SK-N-MC (cell line): ENCODE results near the gene MED13L.

Experiments used
- DNase-seq: peaks from one replicate; pipeline ENCODE4 v3.0.0-alpha.2; 2011; ENCODE audit warnings: low read depth, low spot score
- H3K27ac ChIP-seq: fragments of 200-600 bp; sonication (generic); 2 replicates; pipeline ENCODE4 v1.5.1; 2016; ENCODE audit warnings: mixed run types
- H3K36me3 ChIP-seq: fragments of 200-600 bp; sonication (generic); 2 replicates; pipeline ENCODE4 v1.6.1; 2017; ENCODE audit warnings: antibody characterized with exemption, low read length, mixed read lengths; ENCODE audit not compliant: insufficient read depth
- H3K4me3 ChIP-seq: fragments of 200-600 bp; sonication (generic); 2 replicates; pipeline ENCODE4 v1.5.1; 2016
- H3K9ac ChIP-seq: fragments of 200-600 bp; sonication (generic); 2 replicates; pipeline ENCODE4 v1.8.0; 2017; ENCODE audit warnings: mixed run types, mixed read lengths; ENCODE audit not compliant: insufficient read length
- H3K9me3 ChIP-seq: fragments of 200-600 bp; sonication (generic); 2 replicates; pipeline ENCODE4 v1.6.1; 2017; ENCODE audit warnings: low read depth, mild to moderate bottlenecking, antibody characterized with exemption, low read length, moderate library complexity, mixed read lengths
- EZH2 ChIP-seq: fragments of 200-600 bp; sonication (generic); IDR thresholded peaks from one replicate; pipeline ENCODE4 v1.6.1; 2017; ENCODE audit warnings: antibody characterized with exemption
- FOXP2 ChIP-seq: optimal IDR thresholded peaks from 2 replicates; pipeline ENCODE3; 2011; ENCODE audit warnings: mild to moderate bottlenecking, moderate library complexity; ENCODE audit not compliant: insufficient read depth; ENCODE audit errors: extremely low read length, control extremely low read depth
- POLR2AphosphoS5 ChIP-seq: IDR thresholded peaks from 2 replicates; pipeline ENCODE4 v1.6.1; 2012; ENCODE audit warnings: mild to moderate bottlenecking, low read depth, low read length, borderline replicate concordance

The MED13L gene

GRCh38 chr12:116071555-116072230 lies 205.8 kb downstream of the MED13L start:
- Histone ChIP-seq H3K4me3 (no peak overlapping the region), H3K36me3 (no peaks in the 10 kb centered on the region), H3K9ac (no peak overlapping the region), H3K27ac (peak overlapping the region; percentile 55; the same call in 1 of the 2 replicates), H3K9me3 (no peaks in the 10 kb centered on the region)
- DNase-seq = no peak
- TF ChIP-seq FOXP2 (no peak), EZH2 (no peak), POLR2AphosphoS5 (no peak)

GRCh38 chr12:116070444-116070843 lies 207.0 kb downstream of the MED13L start:
- no peak overlapping the region for H3K27ac ChIP-seq
- H3K36me3 ChIP-seq = no peaks in the 10 kb centered on the region

GRCh38 chr12:116069943-116070342 lies 207.6 kb downstream of the MED13L start:
- no peak for DNase-seq
- TF ChIP-seq FOXP2 (no peak), POLR2AphosphoS5 (no peak), EZH2 (no peak)

More at GRCh38 chr12:116070444-116070843, 207.0 kb downstream of the MED13L start:
- H3K9ac ChIP-seq = no peak overlapping the region
- no peak for DNase-seq
- H3K9me3 ChIP-seq = no peaks in the 10 kb centered on the region
- no peak overlapping the region for H3K4me3 ChIP-seq
- TF ChIP-seq FOXP2 (no peak), POLR2AphosphoS5 (no peak), EZH2 (no peak)

GRCh38 chr12:116068853-116069252 lies 208.6 kb downstream of the MED13L start:
- no peak overlapping the region for H3K9ac ChIP-seq
- no peaks in the 10 kb centered on the region for H3K36me3 ChIP-seq
- H3K4me3 ChIP-seq = no peak overlapping the region
- H3K9me3 ChIP-seq = no peaks in the 10 kb centered on the region
- no peak overlapping the region for H3K27ac ChIP-seq
- DNase-seq = no peak
- no peak for TF ChIP-seq FOXP2
- TF ChIP-seq EZH2 = no peak
- TF ChIP-seq POLR2AphosphoS5 = no peak

More at GRCh38 chr12:116069943-116070342, 207.6 kb downstream of the MED13L start:
- H3K4me3 ChIP-seq = no peak overlapping the region
- H3K9me3 ChIP-seq = no peaks in the 10 kb centered on the region
- H3K36me3 ChIP-seq = no peaks in the 10 kb centered on the region
- H3K27ac ChIP-seq = no peak overlapping the region
- no peak overlapping the region for H3K9ac ChIP-seq

GRCh38 chr12:116068371-116068770 lies 209.1 kb downstream of the MED13L start:
- Histone ChIP-seq H3K9ac (no peak overlapping the region), H3K4me3 (no peak overlapping the region), H3K36me3 (no peaks in the 10 kb centered on the region), H3K27ac (no peak overlapping the region), H3K9me3 (no peaks in the 10 kb centered on the region)
- no peak for DNase-seq
- TF ChIP-seq POLR2AphosphoS5 (no peak), FOXP2 (no peak), EZH2 (no peak)

- Histone ChIP-seq H3K9me3 (no peaks in the 10 kb centered on the region), H3K9ac (no peak overlapping the region), H3K4me3 (no peak overlapping the region), H3K27ac (no peak overlapping the region), H3K36me3 (no peaks in the 10 kb centered on the region)
- DNase-seq = no peak
- TF ChIP-seq FOXP2 (no peak), EZH2 (no peak), POLR2AphosphoS5 (no peak)
Observed at GRCh38 chr12:116067892-116068291, 209.6 kb downstream of the MED13L start.

GRCh38 chr12:116066381-116067230 lies 210.9 kb downstream of the MED13L start:
- Histone ChIP-seq H3K27ac (peak overlapping the region; percentile 77), H3K9me3 (no peaks in the 10 kb centered on the region), H3K4me3 (no peak overlapping the region), H3K36me3 (no peaks in the 10 kb centered on the region), H3K9ac (no peak overlapping the region)
- no peak for DNase-seq
- no peak for TF ChIP-seq FOXP2
- TF ChIP-seq POLR2AphosphoS5 = no peak
- no peak for TF ChIP-seq EZH2

- TF ChIP-seq POLR2AphosphoS5 = peak; percentile 46; the same call in 1 of the 2 replicates
- TF ChIP-seq FOXP2 = peak; percentile 33
- no peak for TF ChIP-seq EZH2
- H3K9ac ChIP-seq = no peak overlapping the region
- H3K36me3 ChIP-seq = no peaks in the 10 kb centered on the region
- H3K4me3 ChIP-seq = peak overlapping the region; percentile 20
- DNase-seq = peak; percentile 66
- peak overlapping the region; percentile 77 for H3K27ac ChIP-seq
- H3K9me3 ChIP-seq = no peaks in the 10 kb centered on the region
Observed at GRCh38 chr12:116065606-116066005, 211.9 kb downstream of the MED13L start.
